GM23338 (cell line): Measurements from ENCODE around the gene HARBI1.

Experiments used
- CREB1 ChIP-seq: fragments of 250-450 bp; sonication (Bioruptor Pico); IDR thresholded peaks from 2 replicates; pipeline ENCODE4 v1.5.0; 2020; ENCODE audit warnings: low read depth, mild to moderate bottlenecking, moderate library complexity
- EZH2 ChIP-seq: fragments of 200-600 bp; sonication (generic); IDR thresholded peaks from one replicate; pipeline ENCODE4 v1.8.0; 2017; ENCODE audit warnings: antibody characterized with exemption, mild to moderate bottlenecking, low read depth; ENCODE audit not compliant: unreplicated experiment
- EZH2phosphoT487 ChIP-seq: fragments of 200-600 bp; sonication (generic); IDR thresholded peaks from one replicate; pipeline ENCODE4 v1.8.1; 2018; ENCODE audit warnings: antibody characterized with exemption; ENCODE audit not compliant: unreplicated experiment
- JUNB ChIP-seq: IDR thresholded peaks from one replicate; pipeline ENCODE4 v1.6.1; 2016; ENCODE audit warnings: antibody characterized with exemption; ENCODE audit not compliant: unreplicated experiment
- NANOG ChIP-seq: IDR thresholded peaks from 2 replicates; pipeline ENCODE4 v1.6.1; 2016; ENCODE audit warnings: antibody characterized with exemption, borderline replicate concordance
- POLR2AphosphoS5 ChIP-seq: IDR thresholded peaks from 2 replicates; pipeline ENCODE4 v1.6.1; 2016; ENCODE audit warnings: antibody characterized with exemption, low read depth
- REST ChIP-seq: IDR thresholded peaks from one replicate; pipeline ENCODE4 v1.6.1; 2018; ENCODE audit warnings: antibody characterized with exemption; ENCODE audit not compliant: unreplicated experiment
- STAT1 ChIP-seq: IDR thresholded peaks from one replicate; pipeline ENCODE4 v1.6.1; 2016; ENCODE audit warnings: antibody characterized with exemption; ENCODE audit not compliant: unreplicated experiment
- ZNF114 ChIP-seq: fragments of 250-450 bp; sonication (Bioruptor Pico); IDR thresholded peaks from 2 replicates; pipeline ENCODE4 v1.5.0; 2020; ENCODE audit warnings: mild to moderate bottlenecking, moderate library complexity
- TF ChIP-seq, protein P1 (sequence below), 2 experiments: fragments of 200-600 bp in 1 of 2; sonication (generic) in 1 of 2; conservative IDR thresholded peaks; 2 replicates each; pipeline versions ENCODE4 v1.5.1 to v1.6.1; 2016 to 2017; ENCODE audit warnings: antibody characterized with exemption in 2 of 2, low read depth in 2 of 2, mild to moderate bottlenecking in 2 of 2, moderate library complexity in 1 of 2
- TF ChIP-seq, protein P2 (sequence below): fragments of 250-450 bp; sonication (Bioruptor Pico); IDR thresholded peaks from 2 replicates; pipeline ENCODE4 v1.5.0; 2020; ENCODE audit warnings: mild to moderate bottlenecking, moderate library complexity
- TF ChIP-seq, protein P3 (sequence below): IDR thresholded peaks from 2 replicates; pipeline ENCODE4 v1.6.1; 2016; ENCODE audit warnings: antibody characterized with exemption

GRCh38 chr11:46661836-46662235, 44.8 kb upstream of the HARBI1 start:
- TF ChIP-seq EZH2 (no peak), EZH2phosphoT487 (no peak), JUNB (no peak), POLR2AphosphoS5 (no peak), REST (no peak), ZNF114 (CRISPR knock-in tag) (no peak), CREB1 (CRISPR knock-in tag) (no peak), STAT1 (no peak), NANOG (no peak)
- TF ChIP-seq, protein P1, sequence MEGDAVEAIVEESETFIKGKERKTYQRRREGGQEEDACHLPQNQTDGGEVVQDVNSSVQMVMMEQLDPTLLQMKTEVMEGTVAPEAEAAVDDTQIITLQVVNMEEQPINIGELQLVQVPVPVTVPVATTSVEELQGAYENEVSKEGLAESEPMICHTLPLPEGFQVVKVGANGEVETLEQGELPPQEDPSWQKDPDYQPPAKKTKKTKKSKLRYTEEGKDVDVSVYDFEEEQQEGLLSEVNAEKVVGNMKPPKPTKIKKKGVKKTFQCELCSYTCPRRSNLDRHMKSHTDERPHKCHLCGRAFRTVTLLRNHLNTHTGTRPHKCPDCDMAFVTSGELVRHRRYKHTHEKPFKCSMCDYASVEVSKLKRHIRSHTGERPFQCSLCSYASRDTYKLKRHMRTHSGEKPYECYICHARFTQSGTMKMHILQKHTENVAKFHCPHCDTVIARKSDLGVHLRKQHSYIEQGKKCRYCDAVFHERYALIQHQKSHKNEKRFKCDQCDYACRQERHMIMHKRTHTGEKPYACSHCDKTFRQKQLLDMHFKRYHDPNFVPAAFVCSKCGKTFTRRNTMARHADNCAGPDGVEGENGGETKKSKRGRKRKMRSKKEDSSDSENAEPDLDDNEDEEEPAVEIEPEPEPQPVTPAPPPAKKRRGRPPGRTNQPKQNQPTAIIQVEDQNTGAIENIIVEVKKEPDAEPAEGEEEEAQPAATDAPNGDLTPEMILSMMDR (conservative IDR thresholded peaks at IDR 0.05; ENCODE audit: low read depth in 2 of 2), result no peak
- TF ChIP-seq, protein P2, sequence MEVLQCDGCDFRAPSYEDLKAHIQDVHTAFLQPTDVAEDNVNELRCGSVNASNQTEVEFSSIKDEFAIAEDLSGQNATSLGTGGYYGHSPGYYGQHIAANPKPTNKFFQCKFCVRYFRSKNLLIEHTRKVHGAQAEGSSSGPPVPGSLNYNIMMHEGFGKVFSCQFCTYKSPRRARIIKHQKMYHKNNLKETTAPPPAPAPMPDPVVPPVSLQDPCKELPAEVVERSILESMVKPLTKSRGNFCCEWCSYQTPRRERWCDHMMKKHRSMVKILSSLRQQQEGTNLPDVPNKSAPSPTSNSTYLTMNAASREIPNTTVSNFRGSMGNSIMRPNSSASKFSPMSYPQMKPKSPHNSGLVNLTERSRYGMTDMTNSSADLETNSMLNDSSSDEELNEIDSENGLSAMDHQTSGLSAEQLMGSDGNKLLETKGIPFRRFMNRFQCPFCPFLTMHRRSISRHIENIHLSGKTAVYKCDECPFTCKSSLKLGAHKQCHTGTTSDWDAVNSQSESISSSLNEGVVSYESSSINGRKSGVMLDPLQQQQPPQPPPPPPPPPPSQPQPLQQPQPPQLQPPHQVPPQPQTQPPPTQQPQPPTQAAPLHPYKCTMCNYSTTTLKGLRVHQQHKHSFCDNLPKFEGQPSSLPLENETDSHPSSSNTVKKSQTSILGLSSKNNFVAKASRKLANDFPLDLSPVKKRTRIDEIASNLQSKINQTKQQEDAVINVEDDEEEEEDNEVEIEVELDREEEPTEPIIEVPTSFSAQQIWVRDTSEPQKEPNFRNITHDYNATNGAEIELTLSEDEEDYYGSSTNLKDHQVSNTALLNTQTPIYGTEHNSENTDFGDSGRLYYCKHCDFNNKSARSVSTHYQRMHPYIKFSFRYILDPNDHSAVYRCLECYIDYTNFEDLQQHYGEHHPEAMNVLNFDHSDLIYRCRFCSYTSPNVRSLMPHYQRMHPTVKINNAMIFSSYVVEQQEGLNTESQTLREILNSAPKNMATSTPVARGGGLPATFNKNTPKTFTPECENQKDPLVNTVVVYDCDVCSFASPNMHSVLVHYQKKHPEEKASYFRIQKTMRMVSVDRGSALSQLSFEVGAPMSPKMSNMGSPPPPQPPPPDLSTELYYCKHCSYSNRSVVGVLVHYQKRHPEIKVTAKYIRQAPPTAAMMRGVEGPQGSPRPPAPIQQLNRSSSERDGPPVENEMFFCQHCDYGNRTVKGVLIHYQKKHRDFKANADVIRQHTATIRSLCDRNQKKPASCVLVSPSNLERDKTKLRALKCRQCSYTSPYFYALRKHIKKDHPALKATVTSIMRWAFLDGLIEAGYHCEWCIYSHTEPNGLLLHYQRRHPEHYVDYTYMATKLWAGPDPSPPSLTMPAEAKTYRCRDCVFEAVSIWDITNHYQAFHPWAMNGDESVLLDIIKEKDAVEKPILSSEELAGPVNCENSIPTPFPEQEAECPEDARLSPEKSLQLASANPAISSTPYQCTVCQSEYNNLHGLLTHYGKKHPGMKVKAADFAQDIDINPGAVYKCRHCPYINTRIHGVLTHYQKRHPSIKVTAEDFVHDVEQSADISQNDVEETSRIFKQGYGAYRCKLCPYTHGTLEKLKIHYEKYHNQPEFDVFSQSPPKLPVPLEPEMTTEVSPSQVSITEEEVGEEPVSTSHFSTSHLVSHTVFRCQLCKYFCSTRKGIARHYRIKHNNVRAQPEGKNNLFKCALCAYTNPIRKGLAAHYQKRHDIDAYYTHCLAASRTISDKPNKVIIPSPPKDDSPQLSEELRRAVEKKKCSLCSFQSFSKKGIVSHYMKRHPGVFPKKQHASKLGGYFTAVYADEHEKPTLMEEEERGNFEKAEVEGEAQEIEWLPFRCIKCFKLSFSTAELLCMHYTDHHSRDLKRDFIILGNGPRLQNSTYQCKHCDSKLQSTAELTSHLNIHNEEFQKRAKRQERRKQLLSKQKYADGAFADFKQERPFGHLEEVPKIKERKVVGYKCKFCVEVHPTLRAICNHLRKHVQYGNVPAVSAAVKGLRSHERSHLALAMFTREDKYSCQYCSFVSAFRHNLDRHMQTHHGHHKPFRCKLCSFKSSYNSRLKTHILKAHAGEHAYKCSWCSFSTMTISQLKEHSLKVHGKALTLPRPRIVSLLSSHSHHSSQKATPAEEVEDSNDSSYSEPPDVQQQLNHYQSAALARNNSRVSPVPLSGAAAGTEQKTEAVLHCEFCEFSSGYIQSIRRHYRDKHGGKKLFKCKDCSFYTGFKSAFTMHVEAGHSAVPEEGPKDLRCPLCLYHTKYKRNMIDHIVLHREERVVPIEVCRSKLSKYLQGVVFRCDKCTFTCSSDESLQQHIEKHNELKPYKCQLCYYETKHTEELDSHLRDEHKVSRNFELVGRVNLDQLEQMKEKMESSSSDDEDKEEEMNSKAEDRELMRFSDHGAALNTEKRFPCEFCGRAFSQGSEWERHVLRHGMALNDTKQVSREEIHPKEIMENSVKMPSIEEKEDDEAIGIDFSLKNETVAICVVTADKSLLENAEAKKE, result no peak
- TF ChIP-seq, protein P3, sequence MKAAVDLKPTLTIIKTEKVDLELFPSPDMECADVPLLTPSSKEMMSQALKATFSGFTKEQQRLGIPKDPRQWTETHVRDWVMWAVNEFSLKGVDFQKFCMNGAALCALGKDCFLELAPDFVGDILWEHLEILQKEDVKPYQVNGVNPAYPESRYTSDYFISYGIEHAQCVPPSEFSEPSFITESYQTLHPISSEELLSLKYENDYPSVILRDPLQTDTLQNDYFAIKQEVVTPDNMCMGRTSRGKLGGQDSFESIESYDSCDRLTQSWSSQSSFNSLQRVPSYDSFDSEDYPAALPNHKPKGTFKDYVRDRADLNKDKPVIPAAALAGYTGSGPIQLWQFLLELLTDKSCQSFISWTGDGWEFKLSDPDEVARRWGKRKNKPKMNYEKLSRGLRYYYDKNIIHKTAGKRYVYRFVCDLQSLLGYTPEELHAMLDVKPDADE, result no peak
